Progenitor cell of endocrine pancreas (in vitro differentiated cells): ENCODE results near the gene PRKN. TPM values are rescaled to one million over a fixed set of nuclear protein-coding genes. Genes with fewer than 3 reads are reported as not detected.
"Not testable (repeated sequence)": the region's sequence is repeated elsewhere in the genome, so short reads cannot be mapped to it uniquely, and the experiment has no call there.

ENCODE experiments used
- DNase-seq: peaks from one replicate; pipeline ENCODE4 v3.0.0; 2021; ENCODE audit warnings: low spot score; ENCODE audit not compliant: unreplicated experiment
- H3K27ac Mint-ChIP-seq: 2 replicates; pipeline ENCODE4 v1.8.0; 2021; ENCODE audit warnings: mild to moderate bottlenecking, moderate library complexity, mixed read lengths
- H3K27me3 Mint-ChIP-seq: 2 replicates; pipeline ENCODE4 v1.8.0; 2021; ENCODE audit warnings: mixed read lengths
- H3K36me3 Mint-ChIP-seq: 2 replicates; pipeline ENCODE4 v1.8.0; 2022; ENCODE audit warnings: mixed read lengths; ENCODE audit not compliant: insufficient read depth
- H3K4me1 Mint-ChIP-seq: 2 replicates; pipeline ENCODE4 v1.8.0; 2021; ENCODE audit warnings: low read depth, mixed read lengths
- H3K4me3 Mint-ChIP-seq: 2 replicates; pipeline ENCODE4 v1.8.0; 2021; ENCODE audit warnings: low read depth, mild to moderate bottlenecking, moderate library complexity, mixed read lengths
- H3K9me3 Mint-ChIP-seq: 2 replicates; pipeline ENCODE4 v1.8.0; 2021; ENCODE audit warnings: low read depth, mixed read lengths
- total RNA-seq: library from RNA; stranded (reverse); gene quantifications from 2 replicates; pipeline ENCODE4 v1.2.1, GENCODE V29; 2021
- TF ChIP-seq, protein P1 (sequence below): fragments of 200-600 bp; sonication (generic); IDR thresholded peaks from one replicate; pipeline ENCODE4 v1.5.0; 2021; ENCODE audit warnings: antibody characterized with exemption, mild to moderate bottlenecking; ENCODE audit not compliant: unreplicated experiment

Gene PRKN
- total RNA-seq, 1 donor from 2014 or later: 4.6 TPM

DNA sequence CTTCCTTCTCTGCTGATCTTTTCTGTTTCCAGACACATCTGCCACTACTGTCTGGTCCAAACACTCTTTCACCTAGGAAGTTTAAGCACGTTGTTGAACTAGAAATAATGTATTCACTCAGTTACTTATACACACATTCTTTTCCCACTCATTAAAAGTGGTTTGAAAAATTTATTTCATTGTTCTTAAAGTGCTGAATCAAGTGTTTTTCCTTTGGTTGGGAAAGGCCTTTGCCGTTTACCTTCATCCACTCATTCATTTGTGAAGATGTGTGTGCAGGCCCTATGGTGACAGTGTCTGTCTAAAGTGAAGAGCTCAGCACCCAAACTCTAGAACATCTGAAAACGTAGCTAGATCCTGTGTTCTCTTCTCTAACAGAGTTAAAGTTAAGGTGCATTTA is 1389.6 kb downstream of the PRKN start:
- H3K9me3 Mint-ChIP-seq: peaks cover 6% of the 10 kb centered on the region
- no peak overlapping the region for H3K4me3 Mint-ChIP-seq
- TF ChIP-seq, protein P1, sequence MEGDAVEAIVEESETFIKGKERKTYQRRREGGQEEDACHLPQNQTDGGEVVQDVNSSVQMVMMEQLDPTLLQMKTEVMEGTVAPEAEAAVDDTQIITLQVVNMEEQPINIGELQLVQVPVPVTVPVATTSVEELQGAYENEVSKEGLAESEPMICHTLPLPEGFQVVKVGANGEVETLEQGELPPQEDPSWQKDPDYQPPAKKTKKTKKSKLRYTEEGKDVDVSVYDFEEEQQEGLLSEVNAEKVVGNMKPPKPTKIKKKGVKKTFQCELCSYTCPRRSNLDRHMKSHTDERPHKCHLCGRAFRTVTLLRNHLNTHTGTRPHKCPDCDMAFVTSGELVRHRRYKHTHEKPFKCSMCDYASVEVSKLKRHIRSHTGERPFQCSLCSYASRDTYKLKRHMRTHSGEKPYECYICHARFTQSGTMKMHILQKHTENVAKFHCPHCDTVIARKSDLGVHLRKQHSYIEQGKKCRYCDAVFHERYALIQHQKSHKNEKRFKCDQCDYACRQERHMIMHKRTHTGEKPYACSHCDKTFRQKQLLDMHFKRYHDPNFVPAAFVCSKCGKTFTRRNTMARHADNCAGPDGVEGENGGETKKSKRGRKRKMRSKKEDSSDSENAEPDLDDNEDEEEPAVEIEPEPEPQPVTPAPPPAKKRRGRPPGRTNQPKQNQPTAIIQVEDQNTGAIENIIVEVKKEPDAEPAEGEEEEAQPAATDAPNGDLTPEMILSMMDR: no peak
- no peaks in the 10 kb centered on the region for H3K27me3 Mint-ChIP-seq
- no peaks in the 10 kb centered on the region for H3K36me3 Mint-ChIP-seq
- H3K4me1 Mint-ChIP-seq: peaks cover 2% of the 10 kb centered on the region
- no peak overlapping the region for H3K27ac Mint-ChIP-seq
- DNase-seq: no peak

DNA sequence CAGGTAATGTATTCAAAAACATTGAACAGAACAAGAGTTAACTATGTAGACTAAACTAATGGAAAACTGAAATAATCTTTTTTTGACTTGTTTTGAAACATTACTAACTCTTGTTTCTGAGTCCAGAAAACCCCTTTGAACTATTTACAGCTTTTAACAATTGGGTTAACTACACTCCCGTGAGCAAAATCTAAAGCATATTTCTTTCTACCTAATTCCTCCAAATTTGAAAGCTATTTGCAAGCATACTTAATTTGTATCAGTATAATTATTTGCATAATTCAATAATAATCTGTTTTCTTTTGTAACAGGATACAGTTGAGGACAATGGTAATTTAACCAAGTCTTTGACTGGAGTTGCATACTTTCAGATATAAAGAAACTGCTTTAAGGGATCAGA is 1391.1 kb downstream of the PRKN start:
- no peak overlapping the region for H3K27ac Mint-ChIP-seq
- H3K9me3 Mint-ChIP-seq: peaks cover 13% of the 10 kb centered on the region
- H3K4me1 Mint-ChIP-seq: no peaks in the 10 kb centered on the region
- no peak overlapping the region for H3K4me3 Mint-ChIP-seq
- H3K36me3 Mint-ChIP-seq: no peaks in the 10 kb centered on the region
- DNase-seq: no peak
- H3K27me3 Mint-ChIP-seq: no peaks in the 10 kb centered on the region
- TF ChIP-seq, protein P1: no peak

DNA sequence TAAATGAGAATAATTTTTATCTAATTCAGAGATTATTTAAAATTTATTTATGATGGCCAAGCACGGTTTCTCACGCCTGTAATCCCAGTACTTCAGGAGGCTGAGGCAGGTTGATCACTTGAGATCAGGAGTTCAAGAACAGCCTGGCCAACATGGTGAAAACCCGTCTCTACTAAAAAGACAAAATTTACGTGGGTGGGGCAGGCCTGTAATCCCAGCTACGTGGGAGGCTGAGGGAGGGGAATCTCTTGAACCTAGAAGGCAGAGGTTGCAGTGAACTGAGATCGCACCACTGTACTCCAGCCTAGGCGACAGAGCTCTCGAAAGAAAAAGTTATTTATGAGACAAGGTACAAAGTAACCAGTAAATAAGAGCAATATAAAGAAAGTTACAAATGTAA is 1394.2 kb downstream of the PRKN start:
- H3K4me1 Mint-ChIP-seq: no peaks in the 10 kb centered on the region
- no peak overlapping the region for H3K4me3 Mint-ChIP-seq

DNA sequence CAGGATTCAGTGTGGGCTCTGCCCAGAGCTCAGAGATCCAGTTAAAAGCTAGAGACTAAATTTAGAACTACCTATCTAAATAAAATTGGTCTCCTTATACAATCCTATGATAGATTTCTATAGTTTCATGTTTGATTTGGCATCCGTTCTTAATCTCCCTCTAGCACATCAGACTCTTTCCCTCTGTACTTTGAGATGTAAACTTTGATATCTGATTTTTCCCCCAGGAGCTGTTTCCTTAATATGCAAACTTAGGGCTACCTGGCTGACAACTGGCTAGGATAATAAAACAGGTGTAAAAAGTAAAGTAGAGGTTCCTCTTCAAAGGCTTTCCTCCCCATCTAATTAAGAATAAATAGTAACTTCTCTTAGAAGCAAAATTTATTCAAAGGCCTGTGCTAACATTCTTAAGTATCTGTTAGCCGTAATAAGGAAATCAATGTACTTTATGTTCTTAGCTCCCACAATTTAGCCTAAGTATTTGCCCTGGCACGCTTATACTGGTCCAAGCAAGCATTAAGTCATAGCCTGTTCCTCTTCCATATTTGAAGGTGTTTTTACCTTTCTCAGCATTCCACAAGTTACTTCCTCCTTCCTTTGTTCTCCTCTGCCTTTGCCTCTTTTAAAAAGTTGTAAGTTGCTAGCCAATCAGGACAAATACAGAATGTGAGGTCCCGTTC is 1396.0 kb downstream of the PRKN start:
- H3K4me1 Mint-ChIP-seq, H3K4me3 Mint-ChIP-seq, H3K27ac Mint-ChIP-seq, H3K36me3 Mint-ChIP-seq, H3K27me3 Mint-ChIP-seq, DNase-seq: not testable (repeated sequence)
- peaks cover 15% of the 10 kb centered on the region for H3K9me3 Mint-ChIP-seq

More for the DNA sequence above, 1394.2 kb downstream of the PRKN start:
- Mint-ChIP-seq H3K27me3 (no peaks in the 10 kb centered on the region), H3K27ac (no peak overlapping the region), H3K9me3 (peaks cover 18% of the 10 kb centered on the region), H3K36me3 (no peaks in the 10 kb centered on the region)
- TF ChIP-seq, protein P1: no peak
- DNase-seq: no peak

DNA sequence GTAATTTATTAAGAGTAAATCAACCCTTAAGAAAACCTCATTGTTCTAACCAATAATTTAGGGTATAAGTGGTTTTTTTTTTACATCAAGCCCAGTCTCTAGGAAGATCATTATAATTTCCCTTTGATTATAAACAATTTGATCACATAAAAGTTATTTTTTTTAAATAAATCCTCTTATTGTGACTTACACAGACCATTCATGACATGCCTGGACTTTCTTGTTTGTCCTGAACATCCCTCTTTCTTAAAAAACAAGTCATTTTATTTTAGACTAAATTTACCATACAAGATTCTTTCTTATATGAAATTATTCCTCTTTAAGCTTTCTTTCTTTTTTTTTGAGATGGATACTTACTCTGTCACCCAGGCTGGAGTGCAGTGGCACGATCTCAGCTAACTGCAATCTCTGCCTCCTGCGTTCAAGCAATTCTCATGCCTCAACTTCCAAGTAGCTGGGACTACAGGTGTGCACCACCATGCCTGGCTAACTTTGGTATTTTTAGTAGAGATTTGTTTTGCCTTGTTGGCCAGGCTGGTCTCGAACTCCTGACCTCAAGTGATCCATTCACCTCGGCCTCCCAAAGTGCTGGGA is 1400.1 kb downstream of the PRKN start:
- no peaks in the 10 kb centered on the region for H3K4me1 Mint-ChIP-seq
- H3K9me3 Mint-ChIP-seq: peaks cover 32% of the 10 kb centered on the region
- no peak overlapping the region for H3K4me3 Mint-ChIP-seq
- TF ChIP-seq, protein P1: no peak
- no peak overlapping the region for H3K27ac Mint-ChIP-seq
- no peaks in the 10 kb centered on the region for H3K27me3 Mint-ChIP-seq
- DNase-seq: no peak
- H3K36me3 Mint-ChIP-seq: peaks cover 4% of the 10 kb centered on the region

DNA sequence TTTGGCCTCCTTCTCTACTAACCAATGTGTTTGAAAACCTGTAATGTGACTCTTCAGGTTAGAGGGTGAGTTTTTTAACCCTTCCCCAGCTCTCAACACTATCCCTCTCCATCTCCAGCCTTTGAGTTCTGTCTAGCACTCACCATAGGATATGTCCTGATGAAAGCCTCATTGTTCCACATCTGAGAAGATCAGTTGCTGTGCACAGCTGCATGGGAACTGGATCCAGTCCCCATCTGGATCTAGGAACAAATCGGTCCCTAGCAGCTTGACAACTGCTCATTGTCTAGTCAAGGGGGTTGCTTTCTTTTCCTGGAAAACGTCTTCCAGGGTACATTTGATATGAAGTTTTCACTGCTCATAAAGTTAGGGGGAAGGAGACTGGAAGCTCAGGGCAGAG is 1408.3 kb downstream of the PRKN start:
- H3K27ac Mint-ChIP-seq: no peak overlapping the region
- peaks cover 16% of the 10 kb centered on the region for H3K9me3 Mint-ChIP-seq
- H3K4me3 Mint-ChIP-seq: no peak overlapping the region
- TF ChIP-seq, protein P1: no peak
- H3K4me1 Mint-ChIP-seq: peaks cover 5% of the 10 kb centered on the region
- H3K27me3 Mint-ChIP-seq: no peaks in the 10 kb centered on the region
- DNase-seq: no peak
- peaks cover 5% of the 10 kb centered on the region for H3K36me3 Mint-ChIP-seq
